Endothelial cell of umbilical vein (primary cell): ENCODE measurements around the gene TEX48. TPM values are rescaled to one million over a fixed set of nuclear protein-coding genes. Genes with fewer than 3 reads are reported as not detected.

Experiments used
- BruUV-seq: library from RNA; stranded (reverse); fragments of 400-500 nt; replicated peaks from 2 replicates; lab custom pipeline; 2021; lab: Mats Ljungman, UMichigan
- CTCF ChIA-PET: fragments of 300-600, 350-600 bp; sonication (Branson Sonifier 250); formaldehyde crosslinking; loops from one replicate; lab custom pipeline; 2021; ENCODE audit warnings: antibody characterized with exemption, inconsistent platforms; lab: Charles Lee
- POLR2A ChIA-PET: fragments of 300-600, 350-600 bp; sonication (Branson Sonifier 250); formaldehyde crosslinking; loops from one replicate; lab custom pipeline; 2021; ENCODE audit warnings: antibody characterized with exemption, inconsistent platforms; lab: Charles Lee
- DNase-seq: peaks from one replicate; pipeline ENCODE4 v3.0.0-alpha.2; 2011; ENCODE audit warnings: low read depth, low spot score
- FAIRE-seq: peaks from 2 replicates; lab custom pipeline; 2011; peaks lifted over from hg19 to GRCh38; lab: Jason Lieb, UNC
- H2AFZ ChIP-seq: 2 replicates; pipeline ENCODE4 v1.6.0; 2012; ENCODE audit warnings: low read depth, low read length, control low read depth, inconsistent platforms
- H3K27ac ChIP-seq: 2 replicates; pipeline ENCODE4 v1.5.1; 2011; ENCODE audit warnings: low read depth, mild to moderate bottlenecking, control low read depth, low read length, moderate library complexity; ENCODE audit not compliant: insufficient read depth
- H3K27me3 ChIP-seq, 2 experiments: 2 replicates each; pipeline versions ENCODE4 v1.6.0 to v1.6.1; 2011; ENCODE audit warnings: low read length in 2 of 2, mixed read lengths in 1 of 2; ENCODE audit not compliant: control insufficient read depth in 2 of 2, insufficient read depth in 2 of 2
- H3K36me3 ChIP-seq, 2 experiments: 2 replicates in 1 of 2; 3 replicates in 1 of 2; pipeline ENCODE4 v1.5.1; 2011; ENCODE audit warnings: low read length in 2 of 2, mild to moderate bottlenecking in 1 of 2, moderate library complexity in 1 of 2; ENCODE audit not compliant: control insufficient read depth in 2 of 2, insufficient read depth in 2 of 2; ENCODE audit errors: extremely low read depth in 1 of 2
- H3K4me1 ChIP-seq: 3 replicates; pipeline ENCODE4 v1.5.1; 2011; ENCODE audit warnings: mild to moderate bottlenecking, low read length; ENCODE audit not compliant: control insufficient read depth, insufficient read depth; ENCODE audit errors: extremely low read depth
- H3K4me2 ChIP-seq: 2 replicates; pipeline ENCODE4 v1.6.1; 2011; ENCODE audit warnings: low read length, control low read depth, mixed read lengths; ENCODE audit not compliant: insufficient read depth
- H3K4me3 ChIP-seq, 3 experiments: fragments of 200-600 bp in 1 of 3; sonication (generic), shearing (Covaris generic) in 1 of 3; replicated peaks in 1 of 3; 2 replicates each; pipeline ENCODE4 v1.5.1; 2011 to 2016; ENCODE audit warnings: control low read depth in 3 of 3, low read length in 3 of 3, mild to moderate bottlenecking in 2 of 3, inconsistent platforms in 1 of 3, low read depth in 1 of 3, moderate library complexity in 1 of 3; ENCODE audit not compliant: insufficient read depth in 1 of 3
- H3K79me2 ChIP-seq: 2 replicates; pipeline ENCODE4 v1.6.0; 2012; ENCODE audit warnings: low read length, inconsistent platforms; ENCODE audit not compliant: control insufficient read depth, insufficient read depth
- H3K9ac ChIP-seq: replicated peaks from 2 replicates; pipeline ENCODE3; 2011; ENCODE audit warnings: low read length, control low read depth; ENCODE audit not compliant: insufficient read depth; ENCODE audit errors: extremely low read depth
- H3K9me1 ChIP-seq: replicated peaks from 3 replicates; pipeline ENCODE4 v1.6.0; 2011; ENCODE audit warnings: mild to moderate bottlenecking, low read length; ENCODE audit not compliant: control insufficient read depth, insufficient read depth; ENCODE audit errors: extremely low read depth
- H3K9me3 ChIP-seq: replicated peaks from 2 replicates; pipeline ENCODE4 v1.5.1; 2012; ENCODE audit warnings: low read length, inconsistent platforms; ENCODE audit not compliant: control insufficient read depth, insufficient read depth
- H4K20me1 ChIP-seq: replicated peaks from 2 replicates; pipeline ENCODE3; 2011; ENCODE audit warnings: mild to moderate bottlenecking, low read length; ENCODE audit not compliant: control insufficient read depth, insufficient read depth; ENCODE audit errors: extremely low read depth
- EZH2 ChIP-seq: IDR thresholded peaks from 2 replicates; pipeline ENCODE4 v1.6.1; 2012; ENCODE audit warnings: borderline replicate concordance, low read depth, mild to moderate bottlenecking, moderate library complexity, low read length, inconsistent platforms; ENCODE audit not compliant: severe bottlenecking
- FOS ChIP-seq: IDR thresholded peaks from 2 replicates; pipeline ENCODE4 v1.6.1; 2011; ENCODE audit warnings: mild to moderate bottlenecking, low read length, moderate library complexity, borderline replicate concordance; ENCODE audit not compliant: insufficient read depth
- GATA2 ChIP-seq: IDR thresholded peaks from 2 replicates; pipeline ENCODE4 v1.7.0; 2011; ENCODE audit warnings: low read depth, mild to moderate bottlenecking, moderate library complexity, mixed read lengths, low read length; ENCODE audit not compliant: insufficient read length, insufficient read depth
- JUN ChIP-seq: IDR thresholded peaks from 2 replicates; pipeline ENCODE4 v1.6.1; 2011; ENCODE audit warnings: borderline replicate concordance, low read depth; ENCODE audit not compliant: insufficient read length, insufficient read depth
- MYC ChIP-seq: IDR thresholded peaks from one replicate; pipeline ENCODE4 v1.6.1; 2011; ENCODE audit warnings: mild to moderate bottlenecking, low read depth, low read length
- POLR2A ChIP-seq: IDR thresholded peaks from 2 replicates; pipeline ENCODE4 v1.6.1; 2012; ENCODE audit warnings: low read depth, mild to moderate bottlenecking, control low read depth, low read length
- POLR2AphosphoS5 ChIP-seq: IDR thresholded peaks from 2 replicates; pipeline ENCODE4 v1.6.1; 2012; ENCODE audit warnings: low read depth, mild to moderate bottlenecking, control low read depth, low read length, moderate library complexity; ENCODE audit not compliant: insufficient read depth
- dilution Hi-C: fragments of 300-500 bp; cut with MboI; formaldehyde crosslinking; loops from one replicate; pipeline ENCODE4 v1.15.0; 2019; ENCODE audit warnings: low sequenced_read_pairs; ENCODE audit not compliant: extremely low pct_ligation_motif_present
- intact Hi-C: fragments of 100-400 bp; cut with micrococcal nuclease; formaldehyde crosslinking; loops from one replicate; pipeline ENCODE4 v1.10.0; 2022
- polyA plus RNA-seq, 4 experiments: library from polyadenylated mRNA; depleted of rRNA in 3 of 4; stranded (reverse) in 3 of 4; unstranded in 1 of 4; fragments of >200 nt; gene quantifications; 2 replicates each; pipeline versions ENCODE4 v1.2.1 to v1.2.3, GENCODE V29; 2011 to 2012; ENCODE audit warnings: missing spikeins in 1 of 4
- total RNA-seq: library from RNA; stranded (reverse); gene quantifications from 2 replicates; pipeline ENCODE4 v1.2.3, GENCODE V29; 2021
- TF ChIP-seq, protein P1 (sequence below): IDR thresholded peaks from 2 replicates; pipeline ENCODE4 v1.6.1; 2011; ENCODE audit not compliant: insufficient read depth, insufficient read length
- TF ChIP-seq, protein P2 (sequence below), 2 donors: IDR thresholded peaks; 1 replicate in 1 of 2; 2 replicates in 1 of 2; pipeline ENCODE4 v1.5.1; 2011; ENCODE audit warnings: low read length in 2 of 2, mild to moderate bottlenecking in 2 of 2, moderate library complexity in 2 of 2, control low read depth in 1 of 2, inconsistent platforms in 1 of 2, low read depth in 1 of 2; ENCODE audit not compliant: insufficient read depth in 1 of 2; ENCODE audit errors: extremely low read depth in 1 of 2

TEX48 gene
- total and polyA plus RNA-seq, 2 donors (not counting 3 experiments of a cell fraction or from before 2014, with no cell fraction given): not detected

DNA sequence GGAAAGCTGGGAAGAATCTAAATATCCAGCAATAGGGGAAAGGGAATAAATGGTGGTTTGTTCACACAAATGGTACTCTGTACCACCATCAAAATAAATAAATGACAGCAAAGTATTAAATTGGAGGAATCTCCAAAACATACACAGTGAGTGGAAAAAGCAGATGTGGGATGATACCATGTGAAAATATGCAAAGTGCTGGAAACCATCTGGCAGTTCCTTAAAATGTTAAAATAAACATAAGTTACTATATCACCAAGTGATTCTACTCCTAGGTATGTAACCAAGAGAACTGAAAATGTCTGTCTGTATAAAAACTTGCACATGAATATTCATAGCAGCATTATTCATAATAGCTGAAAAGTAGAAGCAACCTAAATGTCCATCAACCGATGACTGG lies 41.9 kb upstream of the TEX48 start:
- no peak overlapping the region for H3K4me3 ChIP-seq
- dilution Hi-C loops (no loop called here), intact Hi-C loops (no loop called here)
- no peak overlapping the region for H3K9ac ChIP-seq
- POLR2A ChIA-PET: no interaction called here
- BruUV-seq: no TSS peak
- H3K4me2 ChIP-seq: no peak overlapping the region
- H3K36me3 ChIP-seq: no peaks in the 10 kb centered on the region
- H2AFZ ChIP-seq: no peak overlapping the region
- H3K9me1 ChIP-seq: no peaks in the 10 kb centered on the region
- no peak for FAIRE-seq
- H4K20me1 ChIP-seq: no peaks in the 10 kb centered on the region
- H3K4me1 ChIP-seq: no peaks in the 10 kb centered on the region
- H3K27ac ChIP-seq: no peak overlapping the region
- peaks cover 0 to 5% of the 10 kb centered on the region in 2 experiments for H3K27me3 ChIP-seq
- no peaks in the 10 kb centered on the region for H3K79me2 ChIP-seq
- CTCF ChIA-PET: interaction anchor here (0.8 to 1.5 kb wide), 7 partner anchors 18 to 319 kb away, joined by 3 to 5 read pairs (median 4); no protein-coding TSS in a partner anchor
- DNase-seq: no peak
- H3K9me3 ChIP-seq: no peaks in the 10 kb centered on the region
- no peak for TF ChIP-seq MYC
- TF ChIP-seq, protein P1, sequence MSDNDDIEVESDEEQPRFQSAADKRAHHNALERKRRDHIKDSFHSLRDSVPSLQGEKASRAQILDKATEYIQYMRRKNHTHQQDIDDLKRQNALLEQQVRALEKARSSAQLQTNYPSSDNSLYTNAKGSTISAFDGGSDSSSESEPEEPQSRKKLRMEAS: no peak
- no peak for TF ChIP-seq POLR2A
- no peak for TF ChIP-seq JUN
- no peak for TF ChIP-seq EZH2
- TF ChIP-seq FOS: no peak
- no peak for TF ChIP-seq GATA2
- no peak for TF ChIP-seq POLR2AphosphoS5
- TF ChIP-seq, protein P2, sequence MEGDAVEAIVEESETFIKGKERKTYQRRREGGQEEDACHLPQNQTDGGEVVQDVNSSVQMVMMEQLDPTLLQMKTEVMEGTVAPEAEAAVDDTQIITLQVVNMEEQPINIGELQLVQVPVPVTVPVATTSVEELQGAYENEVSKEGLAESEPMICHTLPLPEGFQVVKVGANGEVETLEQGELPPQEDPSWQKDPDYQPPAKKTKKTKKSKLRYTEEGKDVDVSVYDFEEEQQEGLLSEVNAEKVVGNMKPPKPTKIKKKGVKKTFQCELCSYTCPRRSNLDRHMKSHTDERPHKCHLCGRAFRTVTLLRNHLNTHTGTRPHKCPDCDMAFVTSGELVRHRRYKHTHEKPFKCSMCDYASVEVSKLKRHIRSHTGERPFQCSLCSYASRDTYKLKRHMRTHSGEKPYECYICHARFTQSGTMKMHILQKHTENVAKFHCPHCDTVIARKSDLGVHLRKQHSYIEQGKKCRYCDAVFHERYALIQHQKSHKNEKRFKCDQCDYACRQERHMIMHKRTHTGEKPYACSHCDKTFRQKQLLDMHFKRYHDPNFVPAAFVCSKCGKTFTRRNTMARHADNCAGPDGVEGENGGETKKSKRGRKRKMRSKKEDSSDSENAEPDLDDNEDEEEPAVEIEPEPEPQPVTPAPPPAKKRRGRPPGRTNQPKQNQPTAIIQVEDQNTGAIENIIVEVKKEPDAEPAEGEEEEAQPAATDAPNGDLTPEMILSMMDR (IDR thresholded peaks at IDR 0.05; ENCODE audit: extremely low read depth in 1 of 2, insufficient read depth in 1 of 2, low read depth in 1 of 2, low read length in 2 of 2): no peak
